ENCODE data around the gene MS4A2. TPM values are rescaled to one million over a fixed set of nuclear protein-coding genes. Genes with fewer than 3 reads are reported as not detected.
"Not testable (repeated sequence)": the region's sequence is repeated elsewhere in the genome, so short reads cannot be mapped to it uniquely, and the experiment has no call there.

The MS4A2 gene
- total RNA-seq (2021; ENCODE audit: unreplicated experiment) (not detected), Bru-seq, nascent RNA (not detected), BruChase-seq, experiment 1, labeled RNA remaining after a 2-hour chase (not detected), BruChase-seq, experiment 2, labeled RNA remaining after a 6-hour chase (not detected)
- polyA plus RNA-seq (2012; ENCODE audit: insufficient read length): not detected
- long read RNA-seq: 0 reads

- DNase-seq (ENCODE audit: low read depth, low spot score): no peak
- intact Hi-C loops (cut with micrococcal nuclease; ENCODE audit: unreplicated experiment) (no loop called here), in situ Hi-C loops (cut with HindIII; ENCODE audit: low pct_unique_long_range_greater_than_20kb, low sequenced_read_pairs) (no loop called here)
- POLR2A ChIA-PET: no interaction called here
- Histone ChIP-seq H3K27ac (ENCODE audit: low read length) (no peak within 1 kb of the TSS), H3K27me3 (ENCODE audit: control insufficient read depth, insufficient read depth, low read length) (no peaks in the 10 kb centered on the region; the same call in 1 of the 2 replicates), H3K9me3 (ENCODE audit: control insufficient read depth, insufficient read depth, low read depth, low read length) (no peaks in the 10 kb centered on the region), H3K36me3 (ENCODE audit: control insufficient read depth, insufficient read depth, low read length) (no peaks in the 10 kb centered on the region), H3K4me1 (ENCODE audit: control insufficient read depth, insufficient read depth, low read length) (no peaks in the 10 kb centered on the region), H3K4me3 (ENCODE audit: low read depth in 2 of 2, low read length in 2 of 2) (no peak within 1 kb of the TSS)
- BruUV-seq (replicated peaks): no TSS peak
- CTCF ChIA-PET: no interaction called here
- ATAC-seq: no peak
- no peak for TF ChIP-seq REST (IDR thresholded peaks at IDR 0.05; ENCODE audit: insufficient read depth in 1 of 2, low read depth in 2 of 2, low read length in 1 of 2)
- no peak for TF ChIP-seq TCF7L2 (IDR thresholded peaks at IDR 0.05; ENCODE audit: low read depth, low read length)
- TF ChIP-seq POLR2AphosphoS5 (IDR thresholded peaks at IDR 0.05; ENCODE audit: low read depth, low read length): no peak
- no peak for TF ChIP-seq SIN3A (IDR thresholded peaks at IDR 0.05; ENCODE audit: borderline replicate concordance, insufficient read depth, low read depth, low read length)
- TF ChIP-seq CTCF (IDR thresholded peaks at IDR 0.05): no peak
These were observed at the start of gene MS4A2 for GRCh38 chr11:60088364-60088763. MS4A2 (plus strand) TSS chr11:60088664; CDS start chr11:60088766, 102 bp downstream.

DNA sequence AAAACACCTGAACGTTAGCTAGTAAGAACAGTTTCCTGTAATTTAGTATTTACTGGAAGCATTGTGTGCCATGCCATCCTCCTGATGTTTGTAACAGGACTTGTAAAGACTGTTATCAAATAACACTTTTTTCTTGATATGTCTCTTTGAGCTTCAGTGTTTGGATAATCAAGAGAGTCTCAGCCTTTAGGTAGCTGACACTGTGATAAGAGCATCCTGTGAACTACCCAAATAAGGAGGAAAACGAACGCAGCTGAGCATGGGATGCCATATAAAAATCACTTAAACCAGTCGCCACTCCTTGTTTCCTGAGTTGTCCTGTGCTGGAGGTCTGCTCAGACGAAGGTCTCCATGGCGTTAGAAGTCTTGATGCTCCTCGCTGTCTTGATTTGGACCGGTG is 48.4 kb upstream of the MS4A2 start, which contains the start of gene OOSP2:
TSS of gene OOSP2 (plus strand) at position 301 of the 400 bp plus-strand sequence. CDS start at position 352, 51 bp downstream.
- ATAC-seq: no peak
- ChIA-PET CTCF (no interaction called here), POLR2A (no interaction called here)
- Histone ChIP-seq H3K9me3 (ENCODE audit: control insufficient read depth, insufficient read depth, low read depth, low read length) (no peaks in the 10 kb centered on the region), H3K36me3 (ENCODE audit: control insufficient read depth, insufficient read depth, low read length) (no peaks in the 10 kb centered on the region), H3K4me1 (ENCODE audit: control insufficient read depth, insufficient read depth, low read length) (no peaks in the 10 kb centered on the region), H3K27me3 (ENCODE audit: control insufficient read depth, insufficient read depth, low read length) (peaks cover 3% of the 10 kb centered on the region; the same call in 1 of the 2 replicates), H3K4me3 (ENCODE audit: low read depth in 2 of 2, low read length in 2 of 2) (no peak within 1 kb of the TSS), H3K27ac (ENCODE audit: low read length) (no peak within 1 kb of the TSS)
- in situ Hi-C loops (cut with HindIII; ENCODE audit: low pct_unique_long_range_greater_than_20kb, low sequenced_read_pairs): no loop called here
- intact Hi-C loops (cut with micrococcal nuclease; ENCODE audit: unreplicated experiment): loop anchor here (5.0 kb wide), 1 partner anchor 92 kb away; no protein-coding TSS in a partner anchor
- DNase-seq (ENCODE audit: low read depth, low spot score): no peak
- TF ChIP-seq TCF7L2 (IDR thresholded peaks at IDR 0.05; ENCODE audit: low read depth, low read length) (no peak), SIN3A (IDR thresholded peaks at IDR 0.05; ENCODE audit: borderline replicate concordance, insufficient read depth, low read depth, low read length) (no peak), REST (IDR thresholded peaks at IDR 0.05; ENCODE audit: insufficient read depth in 1 of 2, low read depth in 2 of 2, low read length in 1 of 2) (no peak), POLR2AphosphoS5 (IDR thresholded peaks at IDR 0.05; ENCODE audit: low read depth, low read length) (no peak), CTCF (IDR thresholded peaks at IDR 0.05) (no peak)
- no TSS peak for BruUV-seq (replicated peaks)

DNA sequence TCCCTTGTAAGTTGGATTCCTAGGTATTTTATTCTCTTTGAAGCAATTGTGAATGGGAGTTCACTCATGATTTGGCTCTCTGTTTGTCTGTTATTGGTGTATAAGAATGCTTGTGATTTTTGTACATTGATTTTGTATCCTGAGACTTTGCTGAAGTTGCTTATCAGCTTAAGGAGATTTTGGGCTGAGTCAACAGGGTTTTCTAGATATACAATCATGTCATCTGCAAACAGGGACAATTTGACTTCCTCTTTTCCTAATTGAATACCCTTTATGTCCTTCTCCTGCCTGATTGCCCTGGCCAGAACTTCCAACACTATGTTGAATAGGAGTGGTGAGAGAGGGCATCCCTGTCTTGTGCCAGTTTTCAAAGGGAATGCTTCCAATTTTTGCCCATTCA is 38.0 kb upstream of the MS4A2 start:
- H3K27me3 ChIP-seq (ENCODE audit: control insufficient read depth, insufficient read depth, low read length); H3K27ac ChIP-seq (ENCODE audit: low read length); CTCF ChIA-PET; H3K36me3 ChIP-seq (ENCODE audit: control insufficient read depth, insufficient read depth, low read length); H3K4me1 ChIP-seq (ENCODE audit: control insufficient read depth, insufficient read depth, low read length); H3K9me3 ChIP-seq (ENCODE audit: control insufficient read depth, insufficient read depth, low read depth, low read length); ATAC-seq; H3K4me3 ChIP-seq (ENCODE audit: low read depth in 2 of 2, low read length in 2 of 2); POLR2A ChIA-PET; BruUV-seq (replicated peaks); in situ Hi-C loops (cut with HindIII; ENCODE audit: low pct_unique_long_range_greater_than_20kb, low sequenced_read_pairs); DNase-seq (ENCODE audit: low read depth, low spot score); intact Hi-C loops (cut with micrococcal nuclease; ENCODE audit: unreplicated experiment): not testable (repeated sequence)

All from Panc1 (cell line).